T-helper 1 cell (primary cell): ENCODE data around the gene ATMIN.

Source experiments
- DNase-seq, 5 donors: peaks; one replicate each; pipeline ENCODE4 v3.0.0-alpha.2; 2012 to 2020

ATMIN gene

GRCh38 chr16:81006813-81007695 lies 28.6 kb upstream of the ATMIN start, which contains the start of the genes CENPN and CMC2:
Gene CENPN (plus strand): TSS chr16:81007214. CDS start chr16:81011940, 4,726 bp downstream.
Gene CMC2 (minus strand): TSS chr16:81006885. CDS start chr16:80997394, 9,491 bp downstream.
- peak; percentile 96 to 99 (median 96) for DNase-seq

GRCh38 chr16:81008505-81008789 lies 27.2 kb upstream of the ATMIN start:
- DNase-seq, result no peak

GRCh38 chr16:81012974-81013373 lies 22.7 kb upstream of the ATMIN start:
- no peak for DNase-seq

- no peak for DNase-seq
Measured at GRCh38 chr16:81014672-81015071, 21.0 kb upstream of the ATMIN start.

- no peak for DNase-seq
Measured at GRCh38 chr16:81018496-81018895, 17.1 kb upstream of the ATMIN start.

- no peak for DNase-seq
Measured at GRCh38 chr16:81026429-81026828, 9.2 kb upstream of the ATMIN start.

GRCh38 chr16:81029930-81030604 lies 5.6 kb upstream of the ATMIN start:
- no peak for DNase-seq

- peak in 4 of 5 donors; percentile 27 to 54 (median 34) for DNase-seq
Measured at GRCh38 chr16:81035975-81036750, 521 bp downstream of the ATMIN start.

- DNase-seq, result peak in 1 of 5 donors; percentile 10
Measured at GRCh38 chr16:81036751-81037350, 1.2 kb downstream of the ATMIN start.

GRCh38 chr16:81040131-81040530 lies 4.5 kb downstream of the ATMIN start:
- DNase-seq, result no peak

- no peak for DNase-seq
Measured at GRCh38 chr16:81040842-81041241, 5.2 kb downstream of the ATMIN start.

- DNase-seq, result no peak
Measured at GRCh38 chr16:81041696-81042095, 6.1 kb downstream of the ATMIN start.

GRCh38 chr16:81042821-81043220 lies 7.2 kb downstream of the ATMIN start:
- DNase-seq, result no peak

GRCh38 chr16:81053761-81054160 lies 18.1 kb downstream of the ATMIN start:
- DNase-seq, result no peak

- DNase-seq, result no peak
Measured at GRCh38 chr16:81060576-81061306, 25.1 kb downstream of the ATMIN start.

- no peak for DNase-seq
Measured at GRCh38 chr16:81061307-81061640, 25.6 kb downstream of the ATMIN start.

- DNase-seq, result no peak
Measured at GRCh38 chr16:81061871-81062608, 26.4 kb downstream of the ATMIN start.

GRCh38 chr16:81066681-81067080 lies 31.0 kb downstream of the ATMIN start:
- DNase-seq, result no peak

- no peak for DNase-seq
Measured at GRCh38 chr16:81067166-81067565, 31.5 kb downstream of the ATMIN start.

GRCh38 chr16:81069063-81069462 lies 33.4 kb downstream of the ATMIN start:
- DNase-seq, result no peak

GRCh38 chr16:81070979-81071378 lies 35.3 kb downstream of the ATMIN start:
- DNase-seq, result no peak

- DNase-seq, result no peak
Measured at GRCh38 chr16:81071805-81072204, 36.2 kb downstream of the ATMIN start.
